GM12873 (cell line): ENCODE measurements around the gene ATG16L1.

Experiments used
- TF ChIP-seq, protein P1 (sequence below): IDR thresholded peaks from 2 replicates; pipeline ENCODE4 v1.5.1; 2012; ENCODE audit warnings: low read depth, mild to moderate bottlenecking, moderate library complexity, low read length, control low read depth; ENCODE audit not compliant: insufficient read depth; ENCODE audit errors: missing control alignments

ATG16L1 gene

DNA sequence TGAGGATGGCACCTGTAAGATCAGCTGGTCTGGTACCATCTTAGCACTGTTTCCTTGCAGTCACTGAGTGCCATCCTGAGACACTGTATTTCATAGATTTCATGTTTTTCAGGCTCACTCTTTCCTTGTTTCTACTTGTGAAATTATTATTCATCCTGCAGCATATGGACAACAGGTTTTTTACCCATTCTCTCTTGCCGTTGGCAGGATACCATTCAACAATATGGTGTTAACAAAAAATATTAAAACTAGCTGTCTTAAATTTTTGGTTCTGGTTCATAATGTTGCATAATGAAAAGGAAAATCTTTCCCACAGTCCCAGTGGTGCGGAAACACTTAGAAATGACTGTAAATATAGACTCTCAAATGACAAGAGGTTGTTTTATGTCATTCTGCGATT lies 23.1 kb upstream of the ATG16L1 start:
- TF ChIP-seq, protein P1, sequence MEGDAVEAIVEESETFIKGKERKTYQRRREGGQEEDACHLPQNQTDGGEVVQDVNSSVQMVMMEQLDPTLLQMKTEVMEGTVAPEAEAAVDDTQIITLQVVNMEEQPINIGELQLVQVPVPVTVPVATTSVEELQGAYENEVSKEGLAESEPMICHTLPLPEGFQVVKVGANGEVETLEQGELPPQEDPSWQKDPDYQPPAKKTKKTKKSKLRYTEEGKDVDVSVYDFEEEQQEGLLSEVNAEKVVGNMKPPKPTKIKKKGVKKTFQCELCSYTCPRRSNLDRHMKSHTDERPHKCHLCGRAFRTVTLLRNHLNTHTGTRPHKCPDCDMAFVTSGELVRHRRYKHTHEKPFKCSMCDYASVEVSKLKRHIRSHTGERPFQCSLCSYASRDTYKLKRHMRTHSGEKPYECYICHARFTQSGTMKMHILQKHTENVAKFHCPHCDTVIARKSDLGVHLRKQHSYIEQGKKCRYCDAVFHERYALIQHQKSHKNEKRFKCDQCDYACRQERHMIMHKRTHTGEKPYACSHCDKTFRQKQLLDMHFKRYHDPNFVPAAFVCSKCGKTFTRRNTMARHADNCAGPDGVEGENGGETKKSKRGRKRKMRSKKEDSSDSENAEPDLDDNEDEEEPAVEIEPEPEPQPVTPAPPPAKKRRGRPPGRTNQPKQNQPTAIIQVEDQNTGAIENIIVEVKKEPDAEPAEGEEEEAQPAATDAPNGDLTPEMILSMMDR: no peak

DNA sequence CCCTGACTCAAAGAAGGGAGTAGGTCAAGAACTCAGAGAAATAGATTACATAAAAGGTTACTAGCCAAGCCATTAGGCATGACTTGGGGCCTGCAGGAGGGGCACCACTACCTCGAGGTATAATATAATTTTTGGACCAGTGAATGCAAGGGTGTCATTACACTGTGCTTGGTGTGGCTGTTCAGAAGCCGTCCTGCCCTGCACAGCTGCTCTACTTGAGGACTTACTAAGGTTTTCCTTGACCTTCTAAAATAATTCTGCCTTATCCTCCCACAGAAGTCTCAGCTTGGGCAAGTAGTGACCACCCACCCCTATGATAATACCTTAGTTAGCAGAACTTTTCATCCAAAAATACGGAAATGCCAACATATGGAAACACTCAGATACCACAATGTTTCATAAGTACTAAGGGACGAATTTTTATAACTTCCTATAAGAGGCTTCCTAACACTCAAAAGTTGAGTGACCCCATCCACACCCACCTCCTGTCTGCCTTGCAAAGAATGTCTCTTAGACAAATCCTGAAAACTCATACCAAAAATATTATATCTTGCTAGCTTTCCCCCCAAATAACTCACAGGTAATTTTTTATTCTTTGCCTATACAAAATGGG lies 17.7 kb upstream of the ATG16L1 start:
- TF ChIP-seq, protein P1: no peak

DNA sequence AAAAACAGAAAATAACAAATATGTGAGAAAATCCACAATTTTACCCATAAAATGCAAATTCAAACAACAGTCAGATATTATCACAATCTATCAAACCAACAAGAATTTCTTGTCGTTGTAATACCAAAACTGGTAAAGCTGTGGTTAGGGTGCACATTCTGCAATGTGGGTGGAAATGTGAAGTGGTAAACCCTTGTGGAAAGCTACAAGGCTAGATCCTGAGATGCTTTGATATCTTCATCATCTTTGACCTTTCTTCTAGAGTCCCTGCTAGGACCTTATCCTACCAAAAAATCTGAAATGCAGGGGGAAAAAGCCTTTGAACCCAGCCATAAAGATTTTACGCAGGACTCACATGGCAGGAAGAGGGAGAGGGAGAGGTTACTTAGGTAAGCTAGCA lies 17.2 kb upstream of the ATG16L1 start:
- TF ChIP-seq, protein P1: no peak

DNA sequence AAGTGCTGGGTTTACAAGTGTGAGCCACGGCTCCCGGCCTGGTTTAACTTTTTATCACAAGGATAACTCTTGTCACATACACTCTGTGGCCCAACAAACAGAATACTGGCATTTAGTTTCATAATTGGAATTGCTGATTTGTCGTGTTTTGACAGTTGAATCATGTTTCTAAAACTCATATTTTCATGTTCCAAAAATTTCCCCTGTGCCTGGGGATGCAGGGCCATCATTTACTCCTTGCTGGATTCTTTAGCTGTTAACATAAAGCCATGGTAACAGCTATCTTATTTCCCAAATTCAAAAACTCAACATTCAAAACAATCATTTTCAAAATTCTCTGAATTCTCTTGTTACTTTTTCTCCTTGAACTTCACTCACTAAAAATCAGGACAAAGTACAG lies 16.5 kb upstream of the ATG16L1 start:
- TF ChIP-seq, protein P1: no peak

DNA sequence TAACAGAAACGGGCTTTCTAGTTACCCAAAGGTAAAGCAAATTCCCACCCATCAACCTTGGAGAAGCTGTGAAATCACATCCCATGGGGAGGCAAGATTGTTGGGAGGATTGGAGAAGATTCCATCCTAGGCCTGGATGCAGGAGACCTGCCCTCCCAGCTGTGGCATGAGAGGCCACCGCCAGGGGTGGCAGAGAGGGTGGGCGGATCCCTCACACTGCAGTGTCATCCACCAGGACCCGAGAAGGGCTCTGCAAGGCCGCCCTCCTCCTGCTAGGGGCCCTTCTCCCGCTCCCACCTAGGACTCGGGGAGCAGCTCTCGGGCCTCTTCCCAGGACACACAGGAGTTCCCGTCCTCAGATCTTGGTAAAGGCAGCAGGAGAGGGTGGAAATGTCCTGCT lies 15.5 kb upstream of the ATG16L1 start:
- TF ChIP-seq, protein P1: no peak

DNA sequence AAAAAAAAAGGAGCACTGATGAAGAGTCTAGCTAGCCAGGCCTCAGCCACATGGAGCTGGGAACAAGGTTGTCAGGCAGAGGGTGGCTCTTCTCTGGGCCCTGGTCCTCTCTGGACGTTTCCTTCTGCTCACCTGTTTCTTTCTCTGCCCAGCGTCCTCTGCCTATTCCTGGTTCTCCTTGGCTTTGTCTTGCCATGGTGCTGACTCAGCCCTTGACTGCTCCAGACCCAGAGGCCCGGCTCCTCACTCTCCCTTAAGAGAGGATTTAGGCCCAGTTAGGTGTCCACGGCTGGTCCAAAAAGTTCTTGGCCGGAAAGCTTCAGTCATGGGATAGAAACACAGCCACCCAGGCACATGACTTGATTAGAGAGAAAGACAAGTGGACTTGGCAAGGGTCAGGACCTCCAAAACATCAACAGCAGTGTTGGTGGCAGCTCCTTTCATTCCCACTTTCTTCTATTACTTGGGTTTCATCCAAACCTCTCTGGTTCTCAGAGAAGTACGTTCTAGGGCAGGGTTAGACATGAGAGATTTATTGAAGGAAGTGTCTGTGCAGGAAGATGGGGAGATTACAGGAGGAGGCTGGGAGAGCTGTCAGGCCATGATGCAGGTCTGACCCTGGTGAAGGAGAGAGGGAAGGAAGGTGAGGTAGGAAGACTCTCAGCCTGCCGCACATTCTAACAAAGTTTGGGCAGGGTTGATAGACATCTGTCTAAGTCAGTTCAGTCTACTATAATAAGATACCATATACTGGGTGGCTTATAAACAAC lies 14.5 kb upstream of the ATG16L1 start:
- TF ChIP-seq, protein P1: no peak

DNA sequence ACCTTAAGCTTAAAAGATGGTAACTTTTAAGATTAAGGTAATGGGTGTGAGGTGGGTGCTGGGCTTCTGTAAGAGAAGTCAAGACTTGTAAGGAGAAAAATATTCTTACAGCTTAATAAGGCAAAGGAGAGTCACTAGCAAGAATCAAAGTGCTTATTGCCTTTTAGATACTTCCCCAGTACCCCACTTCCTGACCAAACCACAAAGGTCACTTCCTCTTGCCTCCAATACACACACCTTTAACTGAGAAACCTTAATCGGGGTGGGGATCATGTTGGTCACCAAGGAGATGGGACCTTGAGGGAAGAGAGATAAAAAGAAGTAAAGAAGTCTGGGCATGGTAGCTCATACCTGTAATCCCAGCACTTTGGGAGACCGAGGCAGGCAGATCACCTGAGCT lies 10.6 kb upstream of the ATG16L1 start:
- TF ChIP-seq, protein P1: no peak
